IMR-90 (cell line): Measurements from ENCODE around the gene TLR10. TPM values are rescaled to one million over a fixed set of nuclear protein-coding genes. Genes with fewer than 3 reads are reported as not detected.

Experiments
- ATAC-seq: fragments of 200-7000 bp; cut with Tn5 transposase; 2 replicates; pipeline ENCODE4 v1.9.1; 2020; ENCODE audit warnings: low read depth, mild to moderate bottlenecking, moderate library complexity
- BruUV-seq: library from RNA; stranded (reverse); fragments of 400-500 nt; replicated peaks from 2 replicates; lab custom pipeline; 2021; lab: Mats Ljungman, UMichigan
- CTCF ChIA-PET: fragments of 300-600 bp; formaldehyde crosslinking; extraction: SDS; loops from one replicate; lab custom pipeline; 2021; ENCODE audit warnings: antibody characterized with exemption; lab: Yijun Ruan, JAX
- POLR2A ChIA-PET: fragments of 300-600 bp; sonication (Branson Sonifier 250); formaldehyde crosslinking; loops from one replicate; lab custom pipeline; 2022; ENCODE audit warnings: antibody characterized with exemption; ENCODE audit not compliant: unreplicated experiment; lab: Charles Lee
- DNase-seq: peaks from one replicate; pipeline ENCODE4 v3.0.0; 2013
- H2AFZ ChIP-seq: replicated peaks from 2 replicates; pipeline ENCODE3; 2013; ENCODE audit warnings: low read length, mild to moderate bottlenecking; ENCODE audit not compliant: poor library complexity
- H2AK5ac ChIP-seq: 2 replicates; pipeline ENCODE4 v1.6.1; 2013; ENCODE audit warnings: low read depth, low read length, inconsistent platforms
- H2AK9ac ChIP-seq: replicated peaks from 2 replicates; pipeline ENCODE3; 2013; ENCODE audit warnings: mild to moderate bottlenecking, low read depth, low read length, moderate library complexity; ENCODE audit not compliant: poor library complexity
- H2BK120ac ChIP-seq: 2 replicates; pipeline ENCODE4 v1.6.1; 2013; ENCODE audit warnings: low read depth, low read length, inconsistent platforms
- H2BK15ac ChIP-seq: 3 replicates; pipeline ENCODE4 v1.6.1; 2013; ENCODE audit warnings: low read depth, low read length, inconsistent platforms
- H2BK20ac ChIP-seq: 2 replicates; pipeline ENCODE4 v1.6.1; 2013; ENCODE audit warnings: low read depth, mild to moderate bottlenecking, inconsistent platforms, low read length, moderate library complexity
- H2BK5ac ChIP-seq: 2 replicates; pipeline ENCODE4 v1.6.1; 2013; ENCODE audit warnings: mild to moderate bottlenecking, low read depth, low read length, inconsistent platforms; ENCODE audit not compliant: poor library complexity, severe bottlenecking
- H3K14ac ChIP-seq: replicated peaks from 2 replicates; pipeline ENCODE4 v1.6.1; 2013; ENCODE audit warnings: low read depth, low read length, inconsistent platforms
- H3K18ac ChIP-seq: 2 replicates; pipeline ENCODE4 v1.6.1; 2013; ENCODE audit warnings: low read depth, low read length, control low read depth
- H3K23ac ChIP-seq: 2 replicates; pipeline ENCODE4 v1.6.1; 2013; ENCODE audit warnings: low read depth, low read length, inconsistent platforms
- H3K27ac ChIP-seq: 2 replicates; pipeline ENCODE4 v1.5.1; 2013; ENCODE audit warnings: mild to moderate bottlenecking, control low read depth, low read length; ENCODE audit not compliant: insufficient read depth
- H3K27me3 ChIP-seq: 2 replicates; pipeline ENCODE4 v1.6.1; 2013; ENCODE audit warnings: low read length; ENCODE audit not compliant: control insufficient read depth, insufficient read depth
- H3K36me3 ChIP-seq: 2 replicates; pipeline ENCODE4 v1.6.1; 2013; ENCODE audit warnings: low read length, mixed read lengths; ENCODE audit not compliant: control insufficient read depth, insufficient read depth
- H3K4ac ChIP-seq: 2 replicates; pipeline ENCODE4 v1.6.1; 2013; ENCODE audit warnings: low read depth, low read length, inconsistent platforms
- H3K4me1 ChIP-seq: 2 replicates; pipeline ENCODE4 v1.6.1; 2013; ENCODE audit warnings: low read length, mixed read lengths; ENCODE audit not compliant: control insufficient read depth, insufficient read depth
- H3K4me2 ChIP-seq: 2 replicates; pipeline ENCODE4 v1.6.1; 2013; ENCODE audit warnings: low read depth, mild to moderate bottlenecking, control low read depth, low read length, moderate library complexity
- H3K4me3 ChIP-seq: 2 replicates; pipeline ENCODE4 v1.5.1; 2013; ENCODE audit warnings: low read depth, mild to moderate bottlenecking, control low read depth, low read length, moderate library complexity; ENCODE audit not compliant: insufficient read depth
- H3K56ac ChIP-seq: 2 replicates; pipeline ENCODE4 v1.6.1; 2013; ENCODE audit warnings: low read length, inconsistent platforms; ENCODE audit not compliant: insufficient read depth; ENCODE audit errors: extremely low read depth
- H3K79me1 ChIP-seq, 2 experiments: 2 replicates each; pipeline ENCODE4 v1.6.1; 2013; ENCODE audit warnings: low read length in 2 of 2, inconsistent platforms in 1 of 2, low read depth in 1 of 2
- H3K9ac ChIP-seq: 2 replicates; pipeline ENCODE4 v1.6.1; 2013; ENCODE audit warnings: low read depth, low read length, control low read depth
- H3K9me1 ChIP-seq: 2 replicates; pipeline ENCODE4 v1.6.1; 2013; ENCODE audit warnings: low read length, inconsistent platforms; ENCODE audit not compliant: insufficient read depth
- H3K9me3 ChIP-seq: 2 replicates; pipeline ENCODE4 v1.6.1; 2013; ENCODE audit warnings: low read length; ENCODE audit not compliant: control insufficient read depth, insufficient read depth
- H4K20me1 ChIP-seq: 2 replicates; pipeline ENCODE4 v1.6.1; 2013; ENCODE audit warnings: low read length, inconsistent platforms; ENCODE audit not compliant: insufficient read depth
- H4K5ac ChIP-seq: 2 replicates; pipeline ENCODE4 v1.6.1; 2013; ENCODE audit warnings: mild to moderate bottlenecking, low read depth, low read length, control low read depth
- H4K8ac ChIP-seq, 2 experiments: 2 replicates each; pipeline ENCODE4 v1.6.1; 2013; ENCODE audit warnings: low read depth in 2 of 2, low read length in 2 of 2, control low read depth in 1 of 2, inconsistent platforms in 1 of 2
- H4K91ac ChIP-seq: 2 replicates; pipeline ENCODE4 v1.6.1; 2013; ENCODE audit warnings: low read depth, low read length, inconsistent platforms; ENCODE audit not compliant: insufficient read depth
- CHD1 ChIP-seq: IDR thresholded peaks from 2 replicates; pipeline ENCODE4 v1.6.1; 2012; ENCODE audit warnings: low read depth, low read length, improper control_type of control experiment
- MAFK ChIP-seq: IDR thresholded peaks from 2 replicates; pipeline ENCODE4 v1.6.1; 2012; ENCODE audit warnings: low read depth, low read length, improper control_type of control experiment
- MXI1 ChIP-seq: IDR thresholded peaks from 2 replicates; pipeline ENCODE4 v1.6.1; 2012; ENCODE audit warnings: low read depth, mild to moderate bottlenecking, low read length, moderate library complexity, borderline replicate concordance
- RAD21 ChIP-seq: IDR thresholded peaks from 2 replicates; pipeline ENCODE4 v1.6.1; 2012; ENCODE audit warnings: low read length, improper control_type of control experiment
- RCOR1 ChIP-seq: IDR thresholded peaks from 2 replicates; pipeline ENCODE4 v1.6.1; 2012; ENCODE audit warnings: mild to moderate bottlenecking, low read length, improper control_type of control experiment; ENCODE audit not compliant: insufficient replicate concordance
- RFX5 ChIP-seq: IDR thresholded peaks from 2 replicates; pipeline ENCODE4 v1.8.0; 2012; ENCODE audit warnings: low read depth, mild to moderate bottlenecking, low read length, moderate library complexity
- WGBS, 2 experiments: methylation state at CpG; one replicate each; pipeline versions ENCODE4 v1.1.5 to v1.1.7; 2013; ENCODE audit warnings: missing lambda C conversion rate in 2 of 2; ENCODE audit not compliant: insufficient read length in 1 of 2; ENCODE audit errors: extremely low coverage in 2 of 2; 5-methylcytosine and 5-hydroxymethylcytosine counted together
- dilution Hi-C: fragments of 300-500 bp; cut with HindIII; formaldehyde crosslinking; loops from one replicate; pipeline ENCODE4 v1.14.3; 2018; ENCODE audit warnings: low sequenced_read_pairs; ENCODE audit not compliant: unreplicated experiment
- in situ Hi-C: fragments of 300-500 bp; cut with MboI; formaldehyde crosslinking; loops from 3 replicates; pipeline ENCODE4 v1.14.3; 2019; ENCODE audit warnings: low sequenced_read_pairs, inconsistent platforms, mixed read lengths
- intact Hi-C: fragments of 100-400 bp; cut with micrococcal nuclease; formaldehyde crosslinking; loops from 2 replicates; pipeline ENCODE4 v1.10.0; 2022
- polyA plus RNA-seq, 3 experiments: library from polyadenylated mRNA; depleted of rRNA; stranded (reverse); fragments of >200 nt; gene quantifications; 2 replicates each; pipeline ENCODE4 v1.2.3, GENCODE V29; 2012; ENCODE audit warnings: low replicate concordance in 1 of 3
- total RNA-seq: library from RNA; depleted of rRNA; stranded (reverse); fragments of >200 nt; gene quantifications from 2 replicates; pipeline ENCODE4 v1.2.3, GENCODE V29; 2012
- TF ChIP-seq, protein P1 (sequence below): fragments of 150-350 bp; IDR thresholded peaks from 2 replicates; pipeline ENCODE4 v1.6.1; 2017; ENCODE audit warnings: mild to moderate bottlenecking, antibody characterized with exemption, low read length, low read depth
- TF ChIP-seq, protein P2 (sequence below): fragments of 150-350 bp; IDR thresholded peaks from 2 replicates; pipeline ENCODE4 v1.6.1; 2016; ENCODE audit warnings: low read depth, mild to moderate bottlenecking, low read length, moderate library complexity, borderline replicate concordance

The TLR10 gene
- total and polyA plus RNA-seq, 2 of the 4 experiments (the other 2 are of a cell fraction) = not detected

DNA sequence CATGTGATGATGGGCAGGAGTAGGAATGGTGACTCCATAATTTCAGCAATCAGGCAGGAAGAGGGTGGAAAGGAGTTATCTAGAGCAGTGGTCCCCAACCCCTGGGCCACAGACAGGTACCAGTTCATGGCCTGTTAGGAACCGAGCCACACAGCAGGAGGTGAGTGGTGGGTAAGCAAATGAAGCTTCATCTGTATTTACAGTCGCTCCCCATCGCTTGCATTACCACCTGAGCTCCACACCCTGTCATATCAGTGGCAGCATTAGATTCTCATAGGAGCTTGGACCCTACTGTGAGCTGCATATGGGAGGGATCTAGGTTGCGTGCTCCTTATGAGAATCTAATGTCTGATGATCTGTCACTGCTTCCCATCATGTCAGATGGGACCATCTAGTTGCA is 1.4 kb upstream of the TLR10 start:
- CTCF ChIA-PET = interaction anchor here (0.6 to 1.5 kb wide), 2 partner anchors 9 to 604 kb away, joined by 3 read pairs; no protein-coding TSS in a partner anchor
- no peak overlapping the region for H2AK9ac ChIP-seq
- no peak overlapping the region for H2BK20ac ChIP-seq
- no peak overlapping the region for H2AK5ac ChIP-seq
- H3K14ac ChIP-seq = no peak overlapping the region
- no peak overlapping the region for H4K91ac ChIP-seq
- no peak overlapping the region for H4K5ac ChIP-seq
- no peaks in the 10 kb centered on the region for H3K9me1 ChIP-seq
- no peak overlapping the region for H4K8ac ChIP-seq
- in situ Hi-C loops (no loop called here), dilution Hi-C loops (no loop called here), intact Hi-C loops (no loop called here)
- H2BK5ac ChIP-seq = no peak overlapping the region
- no peak for DNase-seq
- H3K79me1 ChIP-seq = no peaks in the 10 kb centered on the region
- no peak overlapping the region for H3K4me3 ChIP-seq
- no peak overlapping the region for H3K9ac ChIP-seq
- TF ChIP-seq, protein P1, sequence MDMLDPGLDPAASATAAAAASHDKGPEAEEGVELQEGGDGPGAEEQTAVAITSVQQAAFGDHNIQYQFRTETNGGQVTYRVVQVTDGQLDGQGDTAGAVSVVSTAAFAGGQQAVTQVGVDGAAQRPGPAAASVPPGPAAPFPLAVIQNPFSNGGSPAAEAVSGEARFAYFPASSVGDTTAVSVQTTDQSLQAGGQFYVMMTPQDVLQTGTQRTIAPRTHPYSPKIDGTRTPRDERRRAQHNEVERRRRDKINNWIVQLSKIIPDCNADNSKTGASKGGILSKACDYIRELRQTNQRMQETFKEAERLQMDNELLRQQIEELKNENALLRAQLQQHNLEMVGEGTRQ = no peak
- TF ChIP-seq CHD1 (no peak), MAFK (no peak), MXI1 (no peak), RFX5 (no peak), RAD21 (no peak), RCOR1 (no peak)
- TF ChIP-seq, protein P2, sequence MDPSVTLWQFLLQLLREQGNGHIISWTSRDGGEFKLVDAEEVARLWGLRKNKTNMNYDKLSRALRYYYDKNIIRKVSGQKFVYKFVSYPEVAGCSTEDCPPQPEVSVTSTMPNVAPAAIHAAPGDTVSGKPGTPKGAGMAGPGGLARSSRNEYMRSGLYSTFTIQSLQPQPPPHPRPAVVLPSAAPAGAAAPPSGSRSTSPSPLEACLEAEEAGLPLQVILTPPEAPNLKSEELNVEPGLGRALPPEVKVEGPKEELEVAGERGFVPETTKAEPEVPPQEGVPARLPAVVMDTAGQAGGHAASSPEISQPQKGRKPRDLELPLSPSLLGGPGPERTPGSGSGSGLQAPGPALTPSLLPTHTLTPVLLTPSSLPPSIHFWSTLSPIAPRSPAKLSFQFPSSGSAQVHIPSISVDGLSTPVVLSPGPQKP = no peak
- no peaks in the 10 kb centered on the region for H3K36me3 ChIP-seq
- no CpG with 5 or more reads among the region's 4 CpGs for WGBS, 2 experiments
- no TSS peak for BruUV-seq
- H3K4me1 ChIP-seq = no peaks in the 10 kb centered on the region
- H3K9me3 ChIP-seq = no peaks in the 10 kb centered on the region
- no peak overlapping the region for H2BK15ac ChIP-seq
- H2BK120ac ChIP-seq = no peak overlapping the region
- H3K27ac ChIP-seq = no peak overlapping the region
- H4K20me1 ChIP-seq = no peaks in the 10 kb centered on the region
- no peak overlapping the region for H3K4me2 ChIP-seq
- POLR2A ChIA-PET = interaction anchor here (0.6 kb wide), 1 partner anchor 92 kb away, joined by 5 read pairs; no protein-coding TSS in a partner anchor
- no peak overlapping the region for H3K18ac ChIP-seq
- H3K27me3 ChIP-seq = peaks cover 2% of the 10 kb centered on the region
- no peak overlapping the region for H3K56ac ChIP-seq
- ATAC-seq = no peak
- H3K23ac ChIP-seq = no peak overlapping the region
- no peak overlapping the region for H2AFZ ChIP-seq
- H3K4ac ChIP-seq = no peak overlapping the region
